K562 (cell line): ENCODE results near the gene GTF3C4. TPM values are rescaled to one million over a fixed set of nuclear protein-coding genes. Genes with fewer than 3 reads are reported as not detected.

ENCODE experiments used
- ATAC-seq: fragments of 200-7000 bp; cut with Tn5 transposase; 3 replicates; pipeline ENCODE4 v1.9.1; 2020; ENCODE audit warnings: moderate library complexity
- BruUV-seq: library from RNA; stranded (reverse); fragments of 400-500 nt; replicated peaks from 2 replicates; lab custom pipeline; 2021; lab: Mats Ljungman, UMichigan
- CTCF ChIA-PET: fragments of 300-600 bp; formaldehyde crosslinking; extraction: SDS; loops from one replicate; lab custom pipeline; 2021; ENCODE audit warnings: low intra/inter-chr PET ratio; lab: Yijun Ruan, JAX
- POLR2A ChIA-PET: fragments of 300-600, 350-650 bp; sonication (Branson Sonifier 250); formaldehyde crosslinking; extraction: SDS; loops from one replicate; lab custom pipeline; 2021; ENCODE audit warnings: antibody characterized with exemption, inconsistent platforms; lab: Yijun Ruan, JAX
- DNase-seq, 4 experiments: peaks; one replicate each; pipeline versions ENCODE4 v3.0.0 to v3.0.0-alpha.2; 2011 to 2018; ENCODE audit warnings: low spot score in 3 of 4, mixed read lengths in 3 of 4; ENCODE audit errors: extremely low read depth in 1 of 4
- FAIRE-seq: peaks from 2 replicates; lab custom pipeline; 2011; peaks lifted over from hg19 to GRCh38; lab: Jason Lieb, UNC
- H2AFZ ChIP-seq: 2 replicates; pipeline ENCODE4 v1.6.0; 2011; ENCODE audit warnings: low read depth, low read length, control low read depth, inconsistent platforms
- H3K27ac ChIP-seq: fragments of 200-600 bp; 3 replicates; pipeline ENCODE4 v1.8.0; 2011; ENCODE audit warnings: low read depth, mild to moderate bottlenecking, control low read depth, inconsistent platforms, low read length, moderate library complexity, mixed read lengths; ENCODE audit errors: extremely low read depth
- H3K27me3 ChIP-seq, 2 experiments: fragments of 300-600 bp in 1 of 2; 2 replicates in 1 of 2; 3 replicates in 1 of 2; pipeline versions ENCODE4 v1.6.0 to v1.8.0; 2011; ENCODE audit warnings: inconsistent platforms in 2 of 2, low read length in 2 of 2, mild to moderate bottlenecking in 1 of 2, mixed read lengths in 1 of 2, moderate library complexity in 1 of 2; ENCODE audit not compliant: control insufficient read depth in 2 of 2, insufficient read depth in 2 of 2
- H3K36me3 ChIP-seq: fragments of 300-600 bp; 3 replicates; pipeline ENCODE4 v1.8.0; 2011; ENCODE audit warnings: mild to moderate bottlenecking, low read length, inconsistent platforms; ENCODE audit not compliant: control insufficient read depth, insufficient read depth
- H3K4me1 ChIP-seq, 2 experiments: fragments of 200-600 bp in 1 of 2; replicated peaks in 1 of 2; 2 replicates in 1 of 2; 3 replicates in 1 of 2; pipeline versions ENCODE4 v1.5.1 to v1.8.0; 2011; ENCODE audit warnings: inconsistent platforms in 2 of 2, low read length in 2 of 2, mild to moderate bottlenecking in 1 of 2, mixed read lengths in 1 of 2, moderate library complexity in 1 of 2; ENCODE audit not compliant: control insufficient read depth in 2 of 2, insufficient read depth in 2 of 2
- H3K4me2 ChIP-seq: 2 replicates; pipeline ENCODE4 v1.6.1; 2011; ENCODE audit warnings: low read length, control low read depth, inconsistent platforms, mixed read lengths; ENCODE audit not compliant: insufficient read depth
- H3K4me3 ChIP-seq: fragments of 200-600 bp; sonication (generic), shearing (Covaris generic); 2 replicates; pipeline ENCODE4 v1.5.1; 2016; ENCODE audit warnings: control low read depth, inconsistent platforms
- H3K79me2 ChIP-seq: fragments of 200-600 bp; 3 replicates; pipeline ENCODE4 v1.8.0; 2011; ENCODE audit warnings: low read length, inconsistent platforms; ENCODE audit not compliant: control insufficient read depth, insufficient read depth
- H3K9ac ChIP-seq, 2 experiments: 2 replicates each; pipeline versions ENCODE4 v1.6.0 to v1.6.1; 2011; ENCODE audit warnings: low read depth in 2 of 2, low read length in 2 of 2, control low read depth in 1 of 2, inconsistent platforms in 1 of 2, mild to moderate bottlenecking in 1 of 2, mixed read lengths in 1 of 2; ENCODE audit not compliant: insufficient read depth in 1 of 2
- H3K9me1 ChIP-seq: one replicate; pipeline ENCODE4 v1.6.0; 2011; ENCODE audit warnings: inconsistent platforms, mild to moderate bottlenecking, low read length, moderate library complexity; ENCODE audit not compliant: control insufficient read depth, insufficient read depth
- H3K9me3 ChIP-seq: replicated peaks from 2 replicates; pipeline ENCODE4 v1.5.1; 2011; ENCODE audit warnings: low read depth, low read length, inconsistent platforms; ENCODE audit not compliant: control insufficient read depth, insufficient read depth
- H4K20me1 ChIP-seq: replicated peaks from 2 replicates; pipeline ENCODE4 v1.6.1; 2011; ENCODE audit warnings: low read length, inconsistent platforms, mixed read lengths; ENCODE audit not compliant: control insufficient read depth, insufficient read depth
- NCOA2 ChIP-seq, 2 experiments: fragments of 450-650 bp; IDR thresholded peaks; 2 replicates each; pipeline ENCODE4 v1.6.1; 2018; ENCODE audit warnings: mild to moderate bottlenecking in 2 of 2, moderate library complexity in 1 of 2; ENCODE audit not compliant: partially characterized antibody in 2 of 2
- RBM17 ChIP-seq: fragments of 200-400 bp; formaldehyde crosslinking; IDR thresholded peaks from 2 replicates; pipeline ENCODE4 v1.6.1; 2017; ENCODE audit warnings: low read depth, mild to moderate bottlenecking, low read length, borderline replicate concordance
- SREBF1 ChIP-seq: fragments of 150-350 bp; IDR thresholded peaks from 2 replicates; pipeline ENCODE4 v1.6.1; 2014; ENCODE audit warnings: antibody characterized with exemption, low read depth, low read length, borderline replicate concordance
- WGBS: fragments of 100-300 bp; shearing (Covaris generic); methylation state at CpG from one replicate; pipeline ENCODE4 v1.1.6; 2016; ENCODE audit warnings: low coverage, mixed read lengths; ENCODE audit not compliant: insufficient coverage; ENCODE audit errors: missing lambda C conversion rate; 5-methylcytosine and 5-hydroxymethylcytosine counted together
- in situ Hi-C: fragments of 300-500 bp; cut with MboI; formaldehyde crosslinking; loops from 4 replicates; pipeline ENCODE4 v1.15.0; 2018; ENCODE audit warnings: inconsistent platforms, mixed read lengths
- intact Hi-C: fragments of 100-400 bp; cut with micrococcal nuclease; formaldehyde crosslinking; loops from 2 replicates; pipeline ENCODE4 v1.14.2; 2022
- polyA plus RNA-seq, 8 experiments: library from polyadenylated mRNA; depleted of rRNA in 4 of 8; stranded (reverse) in 5 of 8; unstranded in 3 of 8; fragments of >200 nt; fragmentation: Nextera tagmentation in 2 of 8; fragmentation: Illumina TruSeq in 1 of 8; extraction: Ambion mirVana in 2 of 8; extraction: Trizol in 1 of 8; gene quantifications; 2 replicates each; pipeline versions ENCODE4 v1.2.1 to v1.2.3, GENCODE V29; 2011 to 2014; ENCODE audit warnings: inconsistent platforms in 1 of 8, missing spikeins in 1 of 8
- total RNA-seq, 7 experiments: library from RNA; depleted of rRNA in 6 of 7; stranded (reverse); fragments of >200 nt in 6 of 7; fragmentation: Illumina TruSeq in 2 of 7; extraction: Trizol in 2 of 7; gene quantifications; 2 replicates each; pipeline versions ENCODE4 v1.2.1 to v1.2.3, GENCODE V29; 2011 to 2021; ENCODE audit warnings: low replicate concordance in 1 of 7
- TF ChIP-seq, protein P1 (sequence below): fragments of 450-650 bp; conservative IDR thresholded peaks from 2 replicates; pipeline ENCODE4 v1.6.1; 2016; ENCODE audit warnings: missing genetic modification characterization, low read depth, mild to moderate bottlenecking, missing compliant biosample characterization, moderate library complexity
- TF ChIP-seq, protein P2 (sequence below): fragments of 250-450 bp; sonication (Bioruptor Pico); IDR thresholded peaks from 2 replicates; pipeline ENCODE4 v1.5.0; 2020; ENCODE audit warnings: mild to moderate bottlenecking
- TF ChIP-seq, protein P3 (sequence below), 2 experiments: fragments of 450-650 bp in 1 of 2; sonication (generic) in 1 of 2; formaldehyde crosslinking in 1 of 2; IDR thresholded peaks in 1 of 2; conservative IDR thresholded peaks in 1 of 2; 2 replicates each; pipeline versions ENCODE4 v1.6.1 to v1.8.1; 2016 to 2023; ENCODE audit warnings: mild to moderate bottlenecking in 2 of 2, moderate library complexity in 2 of 2, inconsistent platforms in 1 of 2, missing genetic modification reagents in 1 of 2

The GTF3C4 gene
- total and polyA plus RNA-seq, 9 of the 15 experiments (the other 6 are each of a cell fraction or from before 2014, with no cell fraction given) = 3.9 to 20.0 (median 12.2) TPM

DNA sequence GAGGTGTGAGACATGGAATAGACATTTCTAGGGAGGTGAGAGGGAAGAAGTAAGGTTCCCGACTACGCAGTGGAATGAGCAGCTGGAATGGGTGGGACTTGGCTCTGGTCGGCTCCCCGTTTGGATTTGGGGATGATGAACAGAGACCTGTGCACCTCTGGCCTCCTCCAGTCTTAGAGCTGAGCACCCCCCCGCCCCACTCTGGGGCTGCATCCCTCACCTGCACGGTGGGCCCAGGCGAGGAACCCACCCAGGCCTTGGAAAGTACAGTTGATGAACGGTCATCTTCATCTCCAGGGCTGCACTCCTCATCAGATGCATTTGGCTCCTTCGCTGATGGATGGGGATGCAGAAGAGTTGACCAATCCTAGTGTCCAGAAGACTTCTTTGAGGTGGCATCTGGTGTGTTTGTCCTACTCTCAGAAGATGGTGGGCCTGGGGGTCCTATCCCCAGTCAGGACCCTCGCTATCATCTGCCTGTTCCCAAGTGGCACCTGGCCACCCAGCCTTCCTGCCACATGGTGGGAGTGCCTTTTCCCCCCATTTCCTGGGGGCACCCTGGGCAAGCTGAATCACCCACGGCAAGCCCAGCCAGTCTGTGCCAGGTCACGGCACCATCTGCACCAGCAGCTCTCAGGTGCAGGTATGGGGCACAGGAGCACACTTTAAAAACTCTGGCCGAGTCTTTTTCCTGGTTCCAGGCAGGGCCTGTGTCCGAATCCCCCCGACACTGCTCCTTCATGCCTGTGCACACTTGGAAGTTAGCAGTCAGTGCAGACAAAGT lies 70.5 kb downstream of the GTF3C4 start:
- POLR2A ChIA-PET = interaction anchor here (0.7 kb wide), 1 partner anchor 55 kb away, joined by 3 read pairs; no protein-coding TSS in a partner anchor
- no peak for FAIRE-seq
- in situ Hi-C loops (no loop called here), intact Hi-C loops (no loop called here)
- H3K4me1 ChIP-seq = no peaks in the 10 kb centered on the region; a peak in 1 of 5 replicates
- H4K20me1 ChIP-seq = peaks cover 6% of the 10 kb centered on the region; the same call in 1 of the 2 replicates
- H3K9ac ChIP-seq = peak overlapping the region in 1 of 2 experiments; percentile 42; a peak in 1 of 4 replicates
- no peak overlapping the region for H3K27ac ChIP-seq
- no peak overlapping the region for H2AFZ ChIP-seq
- TF ChIP-seq SREBF1 (no peak), NCOA2 (IDR thresholded peaks at IDR 0.05; ENCODE audit: partially characterized antibody in 2 of 2) (no peak), RBM17 (no peak)
- TF ChIP-seq, protein P1, sequence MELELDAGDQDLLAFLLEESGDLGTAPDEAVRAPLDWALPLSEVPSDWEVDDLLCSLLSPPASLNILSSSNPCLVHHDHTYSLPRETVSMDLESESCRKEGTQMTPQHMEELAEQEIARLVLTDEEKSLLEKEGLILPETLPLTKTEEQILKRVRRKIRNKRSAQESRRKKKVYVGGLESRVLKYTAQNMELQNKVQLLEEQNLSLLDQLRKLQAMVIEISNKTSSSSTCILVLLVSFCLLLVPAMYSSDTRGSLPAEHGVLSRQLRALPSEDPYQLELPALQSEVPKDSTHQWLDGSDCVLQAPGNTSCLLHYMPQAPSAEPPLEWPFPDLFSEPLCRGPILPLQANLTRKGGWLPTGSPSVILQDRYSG (tag) = no peak
- TF ChIP-seq, protein P2, sequence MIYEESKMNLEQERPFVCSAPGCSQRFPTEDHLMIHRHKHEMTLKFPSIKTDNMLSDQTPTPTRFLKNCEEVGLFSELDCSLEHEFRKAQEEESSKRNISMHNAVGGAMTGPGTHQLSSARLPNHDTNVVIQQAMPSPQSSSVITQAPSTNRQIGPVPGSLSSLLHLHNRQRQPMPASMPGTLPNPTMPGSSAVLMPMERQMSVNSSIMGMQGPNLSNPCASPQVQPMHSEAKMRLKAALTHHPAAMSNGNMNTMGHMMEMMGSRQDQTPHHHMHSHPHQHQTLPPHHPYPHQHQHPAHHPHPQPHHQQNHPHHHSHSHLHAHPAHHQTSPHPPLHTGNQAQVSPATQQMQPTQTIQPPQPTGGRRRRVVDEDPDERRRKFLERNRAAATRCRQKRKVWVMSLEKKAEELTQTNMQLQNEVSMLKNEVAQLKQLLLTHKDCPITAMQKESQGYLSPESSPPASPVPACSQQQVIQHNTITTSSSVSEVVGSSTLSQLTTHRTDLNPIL (CRISPR knock-in tag) = no peak
- TF ChIP-seq, protein P3, sequence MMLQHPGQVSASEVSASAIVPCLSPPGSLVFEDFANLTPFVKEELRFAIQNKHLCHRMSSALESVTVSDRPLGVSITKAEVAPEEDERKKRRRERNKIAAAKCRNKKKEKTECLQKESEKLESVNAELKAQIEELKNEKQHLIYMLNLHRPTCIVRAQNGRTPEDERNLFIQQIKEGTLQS (IDR thresholded peaks at IDR 0.05) = no peak
- TF ChIP-seq, protein P3 (CRISPR knock-in tag; conservative IDR thresholded peaks at IDR 0.05) = no peak
- no peak for DNase-seq
- no peaks in the 10 kb centered on the region for H3K79me2 ChIP-seq
- H3K4me2 ChIP-seq = no peak overlapping the region
- CTCF ChIA-PET = no interaction called here
- H3K9me1 ChIP-seq = peaks cover 3% of the 10 kb centered on the region
- no peaks in the 10 kb centered on the region for H3K36me3 ChIP-seq
- H3K9me3 ChIP-seq = no peaks in the 10 kb centered on the region
- H3K4me3 ChIP-seq = no peak overlapping the region
- H3K27me3 ChIP-seq = peaks cover 65 to 71% of the 10 kb centered on the region in 2 experiments
- 2% methylated on average over 15 of the region's 15 CpGs for WGBS
- ATAC-seq = no peak
- BruUV-seq = no TSS peak
